NCI-H2171 treated with DMSO at 0.1 percent for 48 hours (cell line): ENCODE measurements around the gene STK25.
"Not testable (repeated sequence)": the region's sequence is repeated elsewhere in the genome, so short reads cannot be mapped to it uniquely, and the experiment has no call there.

Experiments
- DNase-seq: peaks from one replicate; lab custom pipeline; 2025; lab: John Stamatoyannopoulos, UW

STK25 gene

DNA sequence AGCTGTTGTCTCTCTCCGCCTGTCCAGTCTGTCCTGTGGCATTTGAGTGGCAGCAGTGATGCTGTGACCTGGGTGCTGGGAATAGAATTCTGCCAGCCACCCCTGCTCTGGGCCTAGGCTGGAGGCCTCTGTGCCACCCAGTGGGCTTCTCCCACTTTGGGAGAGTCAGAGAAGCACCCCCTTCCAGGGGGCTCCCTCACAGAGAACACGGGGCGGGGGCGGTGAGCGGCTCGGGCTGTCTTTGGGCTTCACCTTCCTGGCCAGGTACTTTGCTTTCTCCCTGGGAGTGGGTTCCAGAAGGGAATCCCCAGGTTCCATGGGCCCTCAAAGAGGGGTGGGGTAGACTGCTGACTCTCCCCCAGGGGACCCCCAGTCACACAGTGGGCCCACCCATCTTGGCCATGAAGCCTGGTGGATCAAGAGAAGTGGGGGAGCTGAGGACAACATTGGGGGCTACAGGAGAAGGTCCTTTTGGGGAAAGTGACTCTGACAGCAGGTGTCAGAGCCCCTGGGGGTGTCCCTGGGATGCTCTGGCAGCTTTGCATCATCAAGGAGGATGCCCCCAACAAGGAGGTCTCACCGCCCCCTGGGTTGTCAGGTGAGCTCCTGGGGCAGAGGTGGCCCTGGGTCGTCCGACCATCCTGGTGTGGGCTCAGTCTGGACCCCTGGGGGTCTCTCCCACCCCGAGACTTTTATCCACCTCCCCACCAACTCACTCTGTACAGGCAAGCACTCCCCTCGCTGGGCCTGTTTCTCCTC lies 31.4 kb upstream of the STK25 start:
- DNase-seq: no peak

GRCh38 chr2:241538838-241539615 lies 30.6 kb upstream of the STK25 start:
- DNase-seq: no peak

DNA sequence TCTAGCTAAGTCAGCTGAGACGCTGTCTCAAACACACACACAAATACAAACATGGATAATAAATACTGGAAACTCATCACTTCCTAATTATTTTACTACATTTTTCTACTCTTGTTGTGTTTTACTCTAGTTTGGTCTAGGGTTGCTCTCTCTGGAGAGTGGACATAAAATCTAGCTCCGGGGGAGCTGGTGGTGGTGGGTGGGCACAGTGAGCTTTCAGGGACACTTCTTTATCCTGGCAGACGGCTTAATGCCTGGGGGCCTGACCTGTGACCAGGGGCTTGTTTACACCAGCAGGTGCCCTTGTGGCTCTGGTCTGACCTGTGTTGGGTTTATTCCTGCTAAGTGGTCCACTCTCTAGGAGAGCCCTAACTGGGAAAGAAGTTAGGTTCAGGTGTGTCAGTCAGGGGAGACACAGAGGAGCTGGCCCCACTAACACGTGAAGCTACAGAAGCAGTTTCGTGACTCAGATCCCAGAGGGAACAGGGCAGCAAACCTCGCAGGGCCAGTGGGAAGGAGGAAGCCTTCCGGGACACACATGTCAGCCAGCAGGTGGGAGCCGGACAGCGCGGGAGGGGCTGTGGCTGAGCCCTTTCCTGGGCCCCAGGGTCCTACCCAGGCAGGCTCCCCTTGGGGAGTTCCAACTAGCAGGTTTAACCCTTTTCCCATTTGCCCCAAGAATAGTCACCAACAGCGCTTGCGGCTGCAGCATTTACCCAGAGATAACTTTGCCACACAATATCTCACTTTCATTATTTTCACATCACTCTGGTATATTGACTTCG lies 27.7 kb upstream of the STK25 start:
- DNase-seq: no peak

GRCh38 chr2:241534701-241535375 lies 26.5 kb upstream of the STK25 start:
- no peak for DNase-seq

GRCh38 chr2:241534293-241534692 lies 25.9 kb upstream of the STK25 start:
- DNase-seq: no peak

GRCh38 chr2:241532733-241533601 lies 24.6 kb upstream of the STK25 start:
- DNase-seq: no peak

DNA sequence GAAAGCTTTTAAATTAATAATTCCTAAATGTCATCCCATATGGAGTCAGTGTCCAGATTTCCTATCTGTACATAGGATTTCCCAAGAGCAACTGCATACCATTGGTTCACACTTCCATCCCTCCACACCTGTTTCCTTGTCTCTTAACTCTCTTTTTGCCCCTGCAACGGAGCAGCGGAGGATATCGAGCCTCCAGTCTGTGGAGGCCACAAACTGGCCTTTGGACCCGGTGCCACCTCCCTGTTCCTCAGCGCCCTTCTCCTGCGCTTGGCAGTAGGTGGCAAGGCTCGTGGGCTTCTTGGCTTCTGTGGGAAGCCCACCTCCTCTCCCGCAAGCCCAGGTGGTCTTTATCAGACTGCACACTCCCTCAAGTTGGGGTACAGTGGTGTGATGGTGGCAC lies 23.8 kb upstream of the STK25 start:
- DNase-seq: no peak

DNA sequence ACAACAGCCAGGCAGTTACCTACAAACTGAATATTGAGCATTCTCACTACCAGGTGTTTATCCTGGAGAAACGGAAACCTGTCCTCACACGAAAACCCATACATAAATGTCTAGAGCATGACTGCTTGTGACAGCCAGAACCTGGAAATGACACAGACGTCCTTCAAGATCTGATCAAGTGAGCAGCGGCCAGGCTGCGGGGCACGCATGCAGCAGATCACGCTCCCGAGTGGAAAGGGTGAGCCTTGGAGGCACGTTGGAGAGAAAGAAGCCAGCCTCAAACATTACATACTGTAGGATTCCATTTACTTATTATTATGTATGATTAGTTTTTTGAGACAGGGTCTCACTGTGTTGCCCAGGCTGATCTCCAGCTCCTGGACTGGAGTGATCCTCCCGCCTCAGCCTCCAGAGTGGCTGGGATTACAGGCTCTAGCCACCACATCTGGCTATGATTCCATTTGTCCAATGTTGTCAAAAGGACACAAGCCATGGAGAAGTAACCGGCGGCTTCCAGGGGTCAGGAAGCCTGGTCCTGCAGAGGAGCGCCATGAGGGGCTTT lies 22.9 kb upstream of the STK25 start:
- no peak for DNase-seq

GRCh38 chr2:241530571-241530970 lies 22.2 kb upstream of the STK25 start:
- no peak for DNase-seq

GRCh38 chr2:241525818-241526780 lies 17.7 kb upstream of the STK25 start:
- DNase-seq: not testable (repeated sequence)

- no peak for DNase-seq
Observed at GRCh38 chr2:241522477-241522876, 14.1 kb upstream of the STK25 start.

DNA sequence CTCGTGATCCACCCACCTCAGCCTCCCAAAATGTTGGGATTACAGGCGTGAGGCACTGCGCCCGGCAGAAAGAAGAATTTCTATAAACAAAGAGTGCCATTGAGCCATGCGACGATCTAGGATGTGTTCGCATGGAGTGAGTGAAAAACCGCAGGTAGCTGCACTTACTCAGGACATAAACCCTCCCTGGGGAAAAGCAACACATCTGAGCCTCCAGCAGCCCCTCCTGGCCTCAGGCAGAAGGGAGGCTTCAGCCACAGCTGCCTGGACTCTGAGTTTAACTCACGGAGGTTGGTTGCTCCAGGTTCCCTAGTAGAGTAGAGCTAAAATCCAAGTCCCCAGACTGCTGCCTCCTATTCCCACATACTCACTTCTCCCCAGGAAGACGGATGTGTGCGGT lies 11.3 kb upstream of the STK25 start:
- peak; percentile 15 for DNase-seq

DNA sequence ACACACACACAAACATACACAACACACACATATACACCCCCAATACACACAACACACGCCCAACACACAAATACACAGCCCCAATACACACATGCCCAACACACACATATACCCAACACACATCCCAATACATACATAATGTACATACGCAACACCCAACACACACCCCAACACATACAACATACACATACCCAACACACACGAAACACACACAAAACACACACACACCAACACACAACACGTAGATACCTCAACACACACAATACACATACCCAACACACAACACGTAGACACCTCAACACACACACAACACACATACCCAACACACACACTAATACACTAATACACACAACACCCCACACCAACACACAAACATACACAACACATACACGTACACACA lies 8.9 kb upstream of the STK25 start:
- DNase-seq: no peak

- no peak for DNase-seq
Observed at GRCh38 chr2:241516520-241516965, 8.2 kb upstream of the STK25 start.

DNA sequence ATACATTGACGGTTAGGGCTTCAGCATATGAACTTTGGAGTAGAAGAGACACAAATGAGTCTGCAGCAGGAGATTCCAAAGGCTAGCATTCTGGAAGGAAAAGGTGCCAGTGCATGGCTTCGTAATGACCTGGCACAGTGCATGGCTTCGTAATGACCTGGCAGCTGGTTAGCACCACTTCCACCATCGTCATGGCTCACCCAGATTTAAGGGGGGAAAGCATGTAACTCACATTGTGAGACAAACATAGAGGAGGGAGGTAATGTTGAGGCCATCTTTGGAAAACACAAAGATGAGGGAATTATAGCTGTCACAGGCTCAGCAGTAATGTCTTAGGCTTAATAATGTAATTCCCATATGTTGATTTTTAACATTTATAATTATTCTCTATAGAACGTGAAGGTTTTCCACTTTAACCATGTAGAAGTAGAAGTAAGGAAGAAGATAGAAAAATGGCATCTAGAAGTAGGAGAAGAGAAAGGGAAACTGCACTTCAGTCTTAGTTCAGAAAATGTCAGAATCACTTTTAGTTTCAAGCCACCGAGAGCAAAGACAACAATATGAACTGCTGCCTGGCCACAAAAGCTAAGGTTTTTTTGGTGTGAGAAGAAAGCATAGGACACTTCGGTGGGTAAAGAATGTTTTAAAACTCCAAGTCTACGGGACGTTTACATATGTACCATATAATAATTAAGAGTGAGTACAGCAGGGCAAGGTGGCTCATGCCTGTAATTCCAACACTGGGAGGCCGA lies 6.8 kb upstream of the STK25 start:
- no peak for DNase-seq

DNA sequence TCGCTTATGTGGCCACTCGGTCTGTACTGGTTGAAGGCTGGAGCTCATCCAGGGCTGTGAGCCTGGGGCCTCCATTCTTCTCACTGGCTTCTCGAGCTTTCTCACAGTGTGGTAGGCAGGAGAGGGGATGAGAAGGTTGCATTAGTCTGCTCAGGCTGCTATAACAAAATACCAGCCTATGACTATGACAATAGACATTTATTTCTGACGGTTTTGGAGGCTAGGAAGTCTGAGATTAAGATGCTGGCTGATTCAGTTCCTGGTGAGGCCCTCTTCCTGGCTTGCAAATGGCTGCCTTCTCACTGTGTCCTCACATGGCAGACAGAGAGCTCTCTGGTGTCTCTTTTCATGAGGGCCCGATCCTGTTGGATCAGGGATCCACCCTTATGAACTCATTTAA lies 6.2 kb upstream of the STK25 start:
- no peak for DNase-seq

DNA sequence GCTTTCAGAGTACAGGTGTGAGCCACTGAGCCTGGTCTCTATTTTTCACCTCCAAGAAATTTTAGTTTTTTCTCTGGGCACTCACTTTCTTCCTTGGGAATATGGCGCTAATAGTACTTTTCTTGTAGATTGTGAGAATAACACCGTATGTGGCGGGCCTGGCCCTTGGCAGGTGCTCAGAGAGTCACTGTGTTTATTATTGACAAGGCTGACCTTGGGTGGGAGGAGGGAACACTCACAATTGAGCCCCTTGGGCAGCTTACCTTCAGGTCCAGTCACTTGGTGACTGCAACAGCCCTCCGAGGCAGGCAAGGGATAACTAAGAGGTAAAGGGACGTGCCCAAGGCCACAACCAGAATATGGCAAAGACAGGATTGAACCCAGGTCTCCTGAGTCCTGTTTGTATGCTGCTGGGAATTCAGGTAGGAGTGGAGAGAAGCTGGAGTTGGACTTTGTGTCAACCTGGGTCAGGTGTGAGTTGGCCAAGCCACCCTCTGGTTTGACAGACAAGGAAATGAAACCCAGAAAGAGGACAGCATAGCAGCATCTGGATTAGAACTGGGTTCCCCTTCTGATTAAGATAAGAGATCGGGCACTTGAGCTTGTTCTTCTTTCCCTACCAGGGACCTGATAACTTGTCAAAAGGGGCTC lies 2.8 kb upstream of the STK25 start:
- no peak for DNase-seq

GRCh38 chr2:241509155-241509784 lies 886 bp upstream of the STK25 start:
- no peak for DNase-seq
